ENCODE results near the gene CC2D2B.

CC2D2B gene

GRCh38 chr10:96049340-96049739 is 141.6 kb downstream of the CC2D2B start:
- Histone ChIP-seq H3K9ac (no peak overlapping the region), H3K4me2 (ENCODE audit: low read length) (no peak overlapping the region), H3K79me2 (peaks cover 4% of the 10 kb centered on the region), H3K27ac (no peak overlapping the region), H3K9me3 (ENCODE audit: control insufficient read depth, low read length) (no peaks in the 10 kb centered on the region), H3K36me3 (ENCODE audit: control insufficient read depth, insufficient read depth, low read length) (no peaks in the 10 kb centered on the region), H3K27me3 (ENCODE audit: control insufficient read depth, insufficient read depth, low read length) (no peaks in the 10 kb centered on the region), H3K4me3 (ENCODE audit: low read depth, low read length) (no peak overlapping the region), H3K4me1 (peaks cover 2% of the 10 kb centered on the region), H2AFZ (no peak overlapping the region)
- TF ChIP-seq CTCF (IDR thresholded peaks at IDR 0.05) = no peak

- H3K36me3 ChIP-seq (ENCODE audit: control insufficient read depth, insufficient read depth, low read length) = no peaks in the 10 kb centered on the region
- no peak overlapping the region for H3K9ac ChIP-seq
- H3K4me1 ChIP-seq = no peaks in the 10 kb centered on the region
- H3K27ac ChIP-seq = no peak overlapping the region
- no peak overlapping the region for H3K4me2 ChIP-seq (ENCODE audit: low read length)
- no peaks in the 10 kb centered on the region for H3K9me3 ChIP-seq (ENCODE audit: control insufficient read depth, low read length)
- H3K79me2 ChIP-seq = peaks cover 2% of the 10 kb centered on the region
- no peak overlapping the region for H3K4me3 ChIP-seq (ENCODE audit: low read depth, low read length)
- H3K27me3 ChIP-seq (ENCODE audit: control insufficient read depth, insufficient read depth, low read length) = no peaks in the 10 kb centered on the region
- no peak overlapping the region for H2AFZ ChIP-seq
- no peak for TF ChIP-seq CTCF (IDR thresholded peaks at IDR 0.05)
Observed at GRCh38 chr10:96053985-96054384, 146.2 kb downstream of the CC2D2B start.

- no peaks in the 10 kb centered on the region for H3K9me3 ChIP-seq (ENCODE audit: control insufficient read depth, low read length)
- TF ChIP-seq CTCF (IDR thresholded peaks at IDR 0.05) = no peak
- peaks cover 2% of the 10 kb centered on the region for H3K79me2 ChIP-seq
- H3K9ac ChIP-seq = no peak overlapping the region
- H3K27ac ChIP-seq = no peak overlapping the region
- no peak overlapping the region for H3K4me3 ChIP-seq (ENCODE audit: low read depth, low read length)
- no peak overlapping the region for H2AFZ ChIP-seq
- no peaks in the 10 kb centered on the region for H3K36me3 ChIP-seq (ENCODE audit: control insufficient read depth, insufficient read depth, low read length)
- no peaks in the 10 kb centered on the region for H3K27me3 ChIP-seq (ENCODE audit: control insufficient read depth, insufficient read depth, low read length)
- no peaks in the 10 kb centered on the region for H3K4me1 ChIP-seq
- H3K4me2 ChIP-seq (ENCODE audit: low read length) = no peak overlapping the region
Observed at GRCh38 chr10:96056787-96057186, 149.0 kb downstream of the CC2D2B start.

DNA sequence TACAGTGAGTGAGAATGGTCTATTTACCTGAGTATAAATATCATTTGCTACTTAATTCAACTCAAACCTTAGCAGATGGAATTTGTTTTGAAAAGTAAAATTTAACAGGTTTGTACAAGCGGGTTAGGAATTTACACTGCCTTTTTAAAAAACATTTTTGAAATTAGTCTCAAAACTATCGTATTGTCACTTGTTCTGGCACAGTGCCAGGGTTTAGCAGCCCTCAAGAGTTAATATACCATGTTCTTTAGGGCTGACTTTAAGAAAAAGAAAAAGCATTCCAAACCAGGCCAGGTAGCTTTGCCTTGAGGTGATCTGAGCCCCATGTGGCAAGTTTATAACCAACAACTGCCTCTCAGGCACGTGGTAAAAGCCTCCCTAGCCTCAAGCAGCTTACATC is 153.5 kb downstream of the CC2D2B start:
- Histone ChIP-seq H2AFZ (no peak overlapping the region), H3K79me2 (no peaks in the 10 kb centered on the region), H3K27ac (no peak overlapping the region), H3K4me1 (no peaks in the 10 kb centered on the region), H3K36me3 (ENCODE audit: control insufficient read depth, insufficient read depth, low read length) (no peaks in the 10 kb centered on the region), H3K4me3 (ENCODE audit: low read depth, low read length) (no peak overlapping the region), H3K9ac (no peak overlapping the region), H3K27me3 (ENCODE audit: control insufficient read depth, insufficient read depth, low read length) (no peaks in the 10 kb centered on the region), H3K4me2 (ENCODE audit: low read length) (no peak overlapping the region), H3K9me3 (ENCODE audit: control insufficient read depth, low read length) (no peaks in the 10 kb centered on the region)
- no peak for TF ChIP-seq CTCF (IDR thresholded peaks at IDR 0.05)

GRCh38 chr10:96072674-96073073 is 164.9 kb downstream of the CC2D2B start:
- H3K4me1 ChIP-seq = no peaks in the 10 kb centered on the region
- H3K79me2 ChIP-seq = no peaks in the 10 kb centered on the region
- H3K36me3 ChIP-seq (ENCODE audit: control insufficient read depth, insufficient read depth, low read length) = no peaks in the 10 kb centered on the region
- H3K27ac ChIP-seq = no peak overlapping the region
- H3K4me2 ChIP-seq (ENCODE audit: low read length) = no peak overlapping the region
- no peaks in the 10 kb centered on the region for H3K9me3 ChIP-seq (ENCODE audit: control insufficient read depth, low read length)
- no peaks in the 10 kb centered on the region for H3K27me3 ChIP-seq (ENCODE audit: control insufficient read depth, insufficient read depth, low read length)
- TF ChIP-seq CTCF (IDR thresholded peaks at IDR 0.05) = no peak
- no peak overlapping the region for H2AFZ ChIP-seq
- H3K9ac ChIP-seq = no peak overlapping the region
- H3K4me3 ChIP-seq (ENCODE audit: low read depth, low read length) = no peak overlapping the region
